ENCODE measurements around the gene RAN. TPM values are rescaled to one million over a fixed set of nuclear protein-coding genes. Genes with fewer than 3 reads are reported as not detected.

RAN gene
- total and polyA plus RNA-seq, 4 experiments from 2014 or later, result 289 to 868 (median 542) TPM

DNA sequence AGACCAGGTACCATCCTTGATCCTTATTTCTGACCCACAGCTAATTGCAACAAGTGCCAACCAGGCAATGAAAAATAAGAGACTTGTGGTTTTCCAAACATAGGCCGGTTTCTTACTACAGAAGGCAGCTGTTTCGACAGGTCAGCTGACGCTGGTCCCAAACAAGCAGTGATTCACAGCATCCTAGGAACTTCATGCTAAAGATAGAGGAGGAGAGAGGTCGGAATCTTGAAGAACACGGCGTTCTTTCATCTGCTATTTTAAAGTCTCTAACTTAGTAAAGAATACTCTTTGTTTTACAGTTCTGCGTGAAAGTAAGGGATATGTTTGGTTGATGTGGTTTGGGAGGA lies 53.8 kb downstream of the RAN start:
- intact Hi-C loops (cut with micrococcal nuclease), result no loop called here
- H3K4me1 Mint-ChIP-seq, result no peaks in the 10 kb centered on the region
- Histone ChIP-seq H3K4me1 (ENCODE audit: insufficient read depth, low read length) (no peaks in the 10 kb centered on the region), H3K27me3 (ENCODE audit: insufficient read depth, low read length) (no peaks in the 10 kb centered on the region), H3K9me3 (ENCODE audit: control insufficient read depth in 1 of 2, low read length in 2 of 2) (no peaks in the 10 kb centered on the region), H3K27ac (ENCODE audit: low read depth, low read length) (no peak overlapping the region), H3K4me3 (ENCODE audit: low read length in 2 of 2) (no peak overlapping the region), H3K36me3 (ENCODE audit: insufficient read depth, low read length) (no peaks in the 10 kb centered on the region)
- H3K27ac Mint-ChIP-seq, result no peak overlapping the region
- DNase-seq, result no peak
- no peaks in the 10 kb centered on the region for H3K36me3 Mint-ChIP-seq
- peaks cover 23 to 33% of the 10 kb centered on the region in 2 donors for H3K27me3 Mint-ChIP-seq
- POLR2A ChIA-PET (ENCODE audit: partially characterized antibody), result no interaction called here
- CTCF ChIA-PET (ENCODE audit: partially characterized antibody), result no interaction called here
- peaks cover 0 to 6% (median under 1%) of the 10 kb centered on the region in 8 donors for H3K9me3 Mint-ChIP-seq
- no peak overlapping the region for H3K4me3 Mint-ChIP-seq

Other genes starting within 250 kb of the RAN start
- gene RIMBP2, start 155.8 kb upstream of the RAN start, total RNA-seq, result under 1 TPM in 1 of 2 experiments, not detected in 1; 0.20 TPM
- gene RIMBP2, start 155.8 kb upstream of the RAN start, polyA plus RNA-seq, result not detected
- gene STX2, start 32.8 kb upstream of the RAN start, total RNA-seq, result 10 to 100 TPM; 30.2 to 35.3 TPM
- gene STX2, start 32.8 kb upstream of the RAN start, polyA plus RNA-seq, result 10 to 100 TPM; 12.1 to 12.9 TPM
- not detected for gene ADGRD1, start 81.8 kb downstream of the RAN start, total RNA-seq
- gene ADGRD1, start 81.8 kb downstream of the RAN start, polyA plus RNA-seq, result not detected

All from CD4-positive, alpha-beta memory T cell (primary cell).